Right lobe of liver (tissue), 6 donors: ENCODE data around the gene FNDC10. TPM values are rescaled to one million over a fixed set of nuclear protein-coding genes. Genes with fewer than 3 reads are reported as not detected.

Experiments used
- ATAC-seq, 4 donors: fragments of 200-7000 bp; cut with Tn5 transposase; one replicate each; pipeline ENCODE4 v1.9.1; 2020; ENCODE audit warnings: mild to moderate bottlenecking in 4 of 4, moderate library complexity in 4 of 4
- DNase-seq, 3 donors: peaks; one replicate each; pipeline ENCODE4 v3.0.0-alpha.2; 2020
- H3K27ac ChIP-seq, 3 donors: fragments of 200-600 bp; one replicate each; pipeline ENCODE4 v1.8.0; 2022
- H3K27me3 ChIP-seq, 2 donors: fragments of 200-600 bp; one replicate each; pipeline ENCODE4 v1.8.0; 2022
- H3K36me3 ChIP-seq, 4 donors: fragments of 200-600 bp; sonication (generic) in 1 of 4; one replicate each; pipeline versions ENCODE4 v1.5.1 to v1.8.0; 2017 to 2022; ENCODE audit warnings: control low read depth in 1 of 4
- H3K4me1 ChIP-seq, 4 donors: fragments of 200-600 bp; sonication (generic) in 1 of 4; one replicate each; pipeline versions ENCODE4 v1.5.1 to v1.8.0; 2017 to 2022; ENCODE audit warnings: control low read depth in 1 of 4
- H3K4me3 ChIP-seq, 3 donors: fragments of 200-600 bp; one replicate each; pipeline ENCODE4 v1.8.0; 2022
- H3K9me3 ChIP-seq, 4 donors: fragments of 200-600 bp; sonication (generic) in 1 of 4; one replicate each; pipeline versions ENCODE4 v1.5.1 to v1.8.0; 2017 to 2022; ENCODE audit warnings: control low read depth in 1 of 4
- CTCF ChIP-seq, 4 donors: fragments of 200-600 bp in 3 of 4; fragments of 450-650 bp in 1 of 4; IDR thresholded peaks; one replicate each; pipeline versions ENCODE4 v1.5.1 to v1.8.0; 2016 to 2022; ENCODE audit warnings: antibody characterized with exemption in 4 of 4, mild to moderate bottlenecking in 2 of 4
- POLR2A ChIP-seq: fragments of 450-650 bp; IDR thresholded peaks from one replicate; pipeline ENCODE4 v1.6.1; 2017; ENCODE audit warnings: antibody characterized with exemption, mild to moderate bottlenecking
- WGBS: methylation state at CpG from one replicate; pipeline ENCODE4 v1.1.6; 2018; ENCODE audit warnings: low coverage, low lambda C conversion rate; ENCODE audit not compliant: insufficient coverage; ENCODE audit errors: missing lambda C conversion rate; 5-methylcytosine and 5-hydroxymethylcytosine counted together
- intact Hi-C, 2 donors: fragments of 100-400 bp; cut with DNase I; formaldehyde crosslinking; loops; one replicate each; pipeline versions ENCODE4 v1.11.2 to v1.14.1; 2022
- total RNA-seq, 6 experiments: library from RNA; depleted of rRNA in 2 of 6; stranded (reverse); fragments of >200 nt in 2 of 6; fragmentation: NEBNext Ultra II Directional in 3 of 6; extraction: Animal tissue kit (Norgen Biotek cat#: 25700) in 3 of 6; gene quantifications; one replicate each; pipeline versions ENCODE4 v1.1.0 to v1.2.4, GENCODE V29; 2016 to 2023
- donor health status: DM: no; HTN: yes; CAD: no.
- donor health status: DM: no; HTN: no; CAD: no.
- donor health status: DM: no; HTN: no; CAD: no.
- donor health status: DM: no; HTN: yes; CAD: no.
- donor health status: DM: no; HTN: yes; CAD: no.

FNDC10 gene
- total RNA-seq, 6 experiments from 2014 or later: 0.09 to 1.6 (median 0.46) TPM

GRCh38 chr1:1622788-1623094, 22.8 kb upstream of the FNDC10 start:
- 91% methylated on average over 10 of the region's 17 CpGs for WGBS
- ATAC-seq (no peak), DNase-seq (peak in 1 of 3 donors; percentile 47)
- Histone ChIP-seq H3K4me3 (no peak overlapping the region), H3K27ac (no peak overlapping the region), H3K27me3 (no peaks in the 10 kb centered on the region), H3K36me3 (peaks cover 0 to 4% (median 0%) of the 10 kb centered on the region in 4 donors), H3K4me1 (no peaks in the 10 kb centered on the region), H3K9me3 (no peaks in the 10 kb centered on the region)
- intact Hi-C loops: loop anchor here in 1 of 2 donors (10.0 kb wide), 1 partner anchor 52 kb away; no protein-coding TSS in a partner anchor
- TF ChIP-seq CTCF (IDR thresholded peaks at IDR 0.05) (no peak), POLR2A (no peak)

- WGBS: no CpG with 5 or more reads among the region's 21 CpGs
- H3K36me3 ChIP-seq: peaks cover 0 to 4% (median 0%) of the 10 kb centered on the region in 4 donors
- peaks cover 0 to 3% (median under 1%) of the 10 kb centered on the region in 4 donors for H3K4me1 ChIP-seq
- intact Hi-C loops: loop anchor here in 1 of 2 donors (10.0 kb wide), 1 partner anchor 53 kb away; no protein-coding TSS in a partner anchor
- no peak for ATAC-seq
- H3K27me3 ChIP-seq: no peaks in the 10 kb centered on the region
- H3K9me3 ChIP-seq: no peaks in the 10 kb centered on the region
- H3K27ac ChIP-seq: no peak overlapping the region
- no peak for TF ChIP-seq CTCF (IDR thresholded peaks at IDR 0.05)
- TF ChIP-seq POLR2A: no peak
- no peak overlapping the region for H3K4me3 ChIP-seq
- peak in 1 of 3 donors; percentile 45 for DNase-seq
Measured at GRCh38 chr1:1622010-1622787, 22.3 kb upstream of the FNDC10 start.

GRCh38 chr1:1621173-1622009, 21.5 kb upstream of the FNDC10 start:
- H3K4me3 ChIP-seq: no peak overlapping the region
- ATAC-seq (no peak), DNase-seq (peak in 1 of 3 donors; percentile 47)
- no peak for TF ChIP-seq CTCF (IDR thresholded peaks at IDR 0.05)
- TF ChIP-seq POLR2A: no peak
- H3K9me3 ChIP-seq: no peaks in the 10 kb centered on the region
- WGBS: no CpG with 5 or more reads among the region's 31 CpGs
- peaks cover 0 to 12% (median 5%) of the 10 kb centered on the region in 4 donors for H3K4me1 ChIP-seq
- peaks cover 0 to 4% (median 0%) of the 10 kb centered on the region in 4 donors for H3K36me3 ChIP-seq
- H3K27me3 ChIP-seq: no peaks in the 10 kb centered on the region
- no peak overlapping the region for H3K27ac ChIP-seq
- intact Hi-C loops: loop anchor here in 1 of 2 donors (10.0 kb wide), 1 partner anchor 53 kb away; no protein-coding TSS in a partner anchor

GRCh38 chr1:1620433-1621139, 20.7 kb upstream of the FNDC10 start:
- Histone ChIP-seq H3K27me3 (no peaks in the 10 kb centered on the region), H3K36me3 (peaks cover 0 to 4% (median 0%) of the 10 kb centered on the region in 4 donors), H3K27ac (no peak overlapping the region), H3K4me3 (no peak overlapping the region), H3K9me3 (no peaks in the 10 kb centered on the region), H3K4me1 (peaks cover 0 to 13% (median 5%) of the 10 kb centered on the region in 4 donors)
- ATAC-seq (no peak), DNase-seq (peak in 1 of 3 donors; percentile 46)
- TF ChIP-seq POLR2A (no peak), CTCF (IDR thresholded peaks at IDR 0.05) (peak in 1 of 4 donors; percentile 1)
- intact Hi-C loops: loop anchor here in 1 of 2 donors (10.0 kb wide), 1 partner anchor 54 kb away; no protein-coding TSS in a partner anchor
- 56% methylated on average over 3 of the region's 16 CpGs for WGBS
